Measurements from ENCODE around the gene LPP.

LPP gene

DNA sequence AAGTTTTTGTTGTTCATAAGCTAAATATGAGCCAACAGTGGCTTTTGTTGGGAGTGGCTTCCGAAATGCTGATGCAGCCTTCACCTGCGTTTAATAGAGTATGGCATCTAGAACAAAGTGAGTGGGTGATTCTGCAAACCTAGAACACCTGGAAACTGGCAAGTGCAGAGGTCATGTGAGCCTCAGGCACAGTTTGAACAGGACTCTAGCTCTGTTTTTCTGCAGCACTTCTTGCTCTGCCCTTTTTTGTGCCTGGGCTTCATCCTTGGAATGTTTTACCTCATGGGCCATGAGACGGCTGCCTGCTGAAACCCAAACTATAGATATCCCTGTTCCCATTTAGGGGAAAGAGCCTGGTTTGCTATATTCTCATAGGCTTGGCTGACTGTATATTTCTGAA, 73.5 kb downstream of the LPP start:
- DNase-seq = no peak
- no peaks in the 10 kb centered on the region for H3K27me3 ChIP-seq (replicated peaks)
- H3K4me3 ChIP-seq (ENCODE audit: low read depth, low read length) = no peak overlapping the region
- in situ Hi-C loops (cut with HindIII; ENCODE audit: low pct_ligation_motif_present, low sequenced_read_pairs) = no loop called here
- TF ChIP-seq, protein P1, sequence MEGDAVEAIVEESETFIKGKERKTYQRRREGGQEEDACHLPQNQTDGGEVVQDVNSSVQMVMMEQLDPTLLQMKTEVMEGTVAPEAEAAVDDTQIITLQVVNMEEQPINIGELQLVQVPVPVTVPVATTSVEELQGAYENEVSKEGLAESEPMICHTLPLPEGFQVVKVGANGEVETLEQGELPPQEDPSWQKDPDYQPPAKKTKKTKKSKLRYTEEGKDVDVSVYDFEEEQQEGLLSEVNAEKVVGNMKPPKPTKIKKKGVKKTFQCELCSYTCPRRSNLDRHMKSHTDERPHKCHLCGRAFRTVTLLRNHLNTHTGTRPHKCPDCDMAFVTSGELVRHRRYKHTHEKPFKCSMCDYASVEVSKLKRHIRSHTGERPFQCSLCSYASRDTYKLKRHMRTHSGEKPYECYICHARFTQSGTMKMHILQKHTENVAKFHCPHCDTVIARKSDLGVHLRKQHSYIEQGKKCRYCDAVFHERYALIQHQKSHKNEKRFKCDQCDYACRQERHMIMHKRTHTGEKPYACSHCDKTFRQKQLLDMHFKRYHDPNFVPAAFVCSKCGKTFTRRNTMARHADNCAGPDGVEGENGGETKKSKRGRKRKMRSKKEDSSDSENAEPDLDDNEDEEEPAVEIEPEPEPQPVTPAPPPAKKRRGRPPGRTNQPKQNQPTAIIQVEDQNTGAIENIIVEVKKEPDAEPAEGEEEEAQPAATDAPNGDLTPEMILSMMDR (IDR thresholded peaks at IDR 0.05; ENCODE audit: low read depth, low read length, missing control alignments) = no peak
- peaks cover 12% of the 10 kb centered on the region for H3K36me3 ChIP-seq (replicated peaks)
- H3K27ac ChIP-seq = no peak overlapping the region

DNA sequence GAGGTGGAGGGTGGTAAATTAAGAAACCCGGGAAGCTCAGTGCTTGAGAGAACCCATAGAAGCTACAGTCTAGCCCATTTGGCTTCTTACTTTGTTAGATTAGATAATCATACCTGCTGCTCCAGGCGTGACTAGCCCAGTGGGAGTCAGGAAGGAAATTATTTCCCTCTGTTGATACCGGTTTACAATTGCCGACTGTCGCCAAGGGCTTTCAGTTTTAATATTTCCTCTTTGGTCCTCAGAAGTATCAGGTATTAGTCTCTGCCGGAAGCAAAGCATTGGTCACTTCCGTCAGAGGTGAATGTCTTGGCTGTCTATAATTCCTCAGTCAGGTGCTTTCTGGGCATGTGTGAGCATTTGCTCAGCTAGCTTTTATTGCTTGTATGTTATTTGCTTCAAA, 75.2 kb downstream of the LPP start:
- Histone ChIP-seq H3K4me3 (ENCODE audit: low read depth, low read length) (no peak overlapping the region), H3K27ac (no peak overlapping the region), H3K36me3 (replicated peaks) (peaks cover 12% of the 10 kb centered on the region), H3K27me3 (replicated peaks) (no peaks in the 10 kb centered on the region)
- TF ChIP-seq, protein P1 (IDR thresholded peaks at IDR 0.05; ENCODE audit: low read depth, low read length, missing control alignments) = no peak
- in situ Hi-C loops (cut with HindIII; ENCODE audit: low pct_ligation_motif_present, low sequenced_read_pairs) = no loop called here
- no peak for DNase-seq

DNA sequence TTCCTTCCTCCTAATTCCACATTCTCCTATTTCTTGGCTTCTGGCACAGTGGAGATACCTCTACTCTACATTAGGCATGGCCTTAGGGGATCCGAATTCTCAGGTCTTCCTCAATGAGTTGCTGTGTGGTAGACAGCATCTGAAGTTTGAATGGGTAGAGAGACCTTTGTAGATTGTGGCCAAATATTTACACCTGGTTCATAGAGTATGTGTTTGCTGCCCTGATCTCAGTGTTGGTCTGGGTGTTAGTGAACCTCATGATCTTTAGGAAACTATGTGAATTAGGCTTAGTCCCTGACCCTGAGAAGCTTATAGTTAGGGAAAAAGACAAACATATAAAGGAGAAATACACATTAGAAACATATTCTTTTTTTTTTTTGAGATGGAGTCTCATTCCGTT, 75.8 kb downstream of the LPP start:
- no peaks in the 10 kb centered on the region for H3K27me3 ChIP-seq (replicated peaks)
- H3K27ac ChIP-seq = no peak overlapping the region
- in situ Hi-C loops (cut with HindIII; ENCODE audit: low pct_ligation_motif_present, low sequenced_read_pairs) = no loop called here
- no peak overlapping the region for H3K4me3 ChIP-seq (ENCODE audit: low read depth, low read length)
- H3K36me3 ChIP-seq (replicated peaks) = peaks cover 12% of the 10 kb centered on the region
- DNase-seq = no peak
- TF ChIP-seq, protein P1 (IDR thresholded peaks at IDR 0.05; ENCODE audit: low read depth, low read length, missing control alignments) = no peak

DNA sequence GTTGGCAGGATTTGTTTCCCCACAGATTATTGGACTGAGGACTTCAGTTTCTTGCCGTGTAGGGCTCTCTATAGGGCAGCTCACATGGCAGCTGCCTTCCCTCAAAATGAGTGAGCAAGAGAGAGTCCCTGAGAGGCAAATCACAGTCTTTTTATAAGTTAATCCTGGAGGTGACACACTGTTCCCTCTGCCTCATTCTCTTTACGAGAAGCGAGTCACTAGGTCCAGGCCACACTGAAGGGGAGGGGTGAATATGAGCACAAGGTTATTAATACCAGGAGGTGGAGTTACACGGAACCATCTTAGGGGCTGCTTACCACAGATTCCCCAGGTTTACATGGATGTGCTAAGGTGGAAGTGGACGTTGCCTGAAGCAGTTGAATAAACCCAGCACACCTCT, 77.0 kb downstream of the LPP start:
- no peak overlapping the region for H3K27ac ChIP-seq
- H3K27me3 ChIP-seq (replicated peaks) = no peaks in the 10 kb centered on the region
- H3K36me3 ChIP-seq (replicated peaks) = peaks cover 12% of the 10 kb centered on the region
- in situ Hi-C loops (cut with HindIII; ENCODE audit: low pct_ligation_motif_present, low sequenced_read_pairs) = no loop called here
- H3K4me3 ChIP-seq (ENCODE audit: low read depth, low read length) = no peak overlapping the region
- TF ChIP-seq, protein P1 (IDR thresholded peaks at IDR 0.05; ENCODE audit: low read depth, low read length, missing control alignments) = no peak
- no peak for DNase-seq

DNA sequence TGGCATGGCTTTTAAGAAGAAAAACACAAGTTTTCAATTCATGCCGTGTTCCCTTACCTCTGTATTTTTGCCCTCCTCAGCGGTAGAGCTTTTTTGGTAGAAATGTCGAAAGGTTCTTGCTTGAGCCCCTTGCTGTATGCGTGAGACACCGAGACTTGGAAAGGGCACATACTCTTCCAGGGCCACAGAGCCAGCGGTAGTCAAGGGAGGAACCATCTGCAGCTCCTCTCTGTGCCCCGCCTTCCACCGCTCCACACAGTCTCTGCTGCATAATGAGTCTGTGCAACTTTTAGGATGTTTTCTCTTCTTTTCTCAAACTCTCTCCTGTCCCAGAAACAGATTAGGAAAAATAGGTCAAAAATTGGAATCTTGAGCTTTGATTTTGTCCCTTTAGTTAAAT, 77.5 kb downstream of the LPP start:
- no peak for DNase-seq
- in situ Hi-C loops (cut with HindIII; ENCODE audit: low pct_ligation_motif_present, low sequenced_read_pairs) = no loop called here
- Histone ChIP-seq H3K27me3 (replicated peaks) (no peaks in the 10 kb centered on the region), H3K27ac (no peak overlapping the region), H3K4me3 (ENCODE audit: low read depth, low read length) (no peak overlapping the region), H3K36me3 (replicated peaks) (peaks cover 7% of the 10 kb centered on the region)
- TF ChIP-seq, protein P1 (IDR thresholded peaks at IDR 0.05; ENCODE audit: low read depth, low read length, missing control alignments) = no peak

DNA sequence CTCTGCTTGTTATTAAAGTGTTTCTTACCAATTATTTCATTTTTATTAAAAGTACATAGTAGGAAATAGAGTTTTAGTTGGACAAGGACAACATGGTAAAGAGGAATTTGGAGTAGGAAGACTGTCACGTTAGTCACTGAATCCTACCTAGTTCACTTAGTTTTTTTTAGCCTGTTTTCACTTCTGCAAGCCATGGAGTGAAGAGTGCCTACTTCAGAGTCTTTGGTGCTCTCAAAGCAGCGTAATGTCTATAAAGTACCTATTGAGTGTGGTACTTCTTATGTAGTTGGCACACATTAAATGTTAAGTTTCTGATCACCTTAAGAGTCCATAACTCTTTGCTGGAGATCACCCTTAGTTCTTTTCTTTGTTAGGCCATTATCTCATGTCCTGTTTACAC, 78.7 kb downstream of the LPP start:
- in situ Hi-C loops (cut with HindIII; ENCODE audit: low pct_ligation_motif_present, low sequenced_read_pairs) = no loop called here
- TF ChIP-seq, protein P1 (IDR thresholded peaks at IDR 0.05; ENCODE audit: low read depth, low read length, missing control alignments) = no peak
- no peaks in the 10 kb centered on the region for H3K27me3 ChIP-seq (replicated peaks)

More for the DNA sequence above, 78.7 kb downstream of the LPP start:
- Histone ChIP-seq H3K27ac (peak overlapping the region; percentile 5), H3K36me3 (replicated peaks) (peaks cover 7% of the 10 kb centered on the region), H3K4me3 (ENCODE audit: low read depth, low read length) (no peak overlapping the region)
- DNase-seq = no peak
